ENCODE results near the gene FBXL20. TPM values are rescaled to one million over a fixed set of nuclear protein-coding genes. Genes with fewer than 3 reads are reported as not detected.

The FBXL20 gene
- polyA plus RNA-seq, 1 experiment: 5.7 TPM

DNA sequence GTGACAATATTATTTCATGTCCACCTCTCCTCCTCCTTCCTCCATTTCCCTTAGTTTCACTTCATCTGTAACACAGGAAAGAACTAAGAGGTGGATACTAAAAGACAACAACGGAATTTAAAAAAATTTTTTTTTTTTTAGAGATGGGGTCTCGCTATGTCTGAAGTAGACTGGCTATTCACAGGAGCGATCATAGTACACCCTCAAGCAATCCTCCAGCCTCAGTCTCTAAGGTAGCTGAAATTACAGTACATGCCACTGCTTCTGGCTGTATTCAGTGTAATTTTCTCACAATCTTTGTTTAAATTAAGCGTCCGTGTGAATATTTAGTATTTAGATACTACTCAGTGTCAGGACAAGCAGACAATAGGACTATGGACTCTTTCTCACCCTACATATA is 35.6 kb downstream of the FBXL20 start:
- CTCF ChIA-PET: interaction anchor here (0.9 kb wide), 1 partner anchor 14 kb away, joined by 6 read pairs; no protein-coding TSS in a partner anchor
- no peaks in the 10 kb centered on the region for H3K9me3 ChIP-seq (ENCODE audit: control insufficient read depth, insufficient read depth, low read length)
- no peak for DNase-seq (ENCODE audit: low read depth, low spot score)
- H3K27me3 ChIP-seq (ENCODE audit: control insufficient read depth, insufficient read depth, low read length): no peaks in the 10 kb centered on the region
- TF ChIP-seq, protein P1, sequence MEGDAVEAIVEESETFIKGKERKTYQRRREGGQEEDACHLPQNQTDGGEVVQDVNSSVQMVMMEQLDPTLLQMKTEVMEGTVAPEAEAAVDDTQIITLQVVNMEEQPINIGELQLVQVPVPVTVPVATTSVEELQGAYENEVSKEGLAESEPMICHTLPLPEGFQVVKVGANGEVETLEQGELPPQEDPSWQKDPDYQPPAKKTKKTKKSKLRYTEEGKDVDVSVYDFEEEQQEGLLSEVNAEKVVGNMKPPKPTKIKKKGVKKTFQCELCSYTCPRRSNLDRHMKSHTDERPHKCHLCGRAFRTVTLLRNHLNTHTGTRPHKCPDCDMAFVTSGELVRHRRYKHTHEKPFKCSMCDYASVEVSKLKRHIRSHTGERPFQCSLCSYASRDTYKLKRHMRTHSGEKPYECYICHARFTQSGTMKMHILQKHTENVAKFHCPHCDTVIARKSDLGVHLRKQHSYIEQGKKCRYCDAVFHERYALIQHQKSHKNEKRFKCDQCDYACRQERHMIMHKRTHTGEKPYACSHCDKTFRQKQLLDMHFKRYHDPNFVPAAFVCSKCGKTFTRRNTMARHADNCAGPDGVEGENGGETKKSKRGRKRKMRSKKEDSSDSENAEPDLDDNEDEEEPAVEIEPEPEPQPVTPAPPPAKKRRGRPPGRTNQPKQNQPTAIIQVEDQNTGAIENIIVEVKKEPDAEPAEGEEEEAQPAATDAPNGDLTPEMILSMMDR (IDR thresholded peaks at IDR 0.05; ENCODE audit: low read depth, low read length): no peak
- POLR2A ChIA-PET: interaction anchor here (0.5 to 1.1 kb wide), 2 partner anchors 36 to 93 kb away, joined by 4 to 8 read pairs; partner anchors contain the start of gene FBXL20
- H3K27ac ChIP-seq (ENCODE audit: low read depth, low read length): no peak overlapping the region
- no peak overlapping the region; the same call in 1 of the 2 replicates for H3K4me3 ChIP-seq (ENCODE audit: low read depth, low read length)

DNA sequence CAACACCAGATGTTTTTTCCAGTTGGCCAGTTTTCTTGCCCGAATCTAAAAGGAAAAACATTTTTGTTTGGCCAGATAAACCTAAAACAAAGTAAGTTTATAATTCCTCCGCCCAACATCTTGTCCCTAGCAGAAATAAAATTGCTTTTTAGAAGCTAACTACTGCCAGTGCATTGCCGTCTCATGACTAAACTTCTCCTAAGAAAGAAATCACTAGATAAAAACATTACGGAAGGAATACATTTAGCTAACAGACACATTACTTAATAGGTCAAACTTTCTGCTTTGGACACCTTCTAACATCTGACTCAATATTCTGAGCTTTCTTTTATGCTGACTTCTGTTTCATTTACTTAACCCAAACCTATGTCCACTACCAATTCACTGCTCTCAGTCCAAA is 36.2 kb downstream of the FBXL20 start:
- Histone ChIP-seq H3K27me3 (ENCODE audit: control insufficient read depth, insufficient read depth, low read length) (no peaks in the 10 kb centered on the region), H3K9me3 (ENCODE audit: control insufficient read depth, insufficient read depth, low read length) (no peaks in the 10 kb centered on the region), H3K4me3 (ENCODE audit: low read depth, low read length) (no peak overlapping the region), H3K27ac (ENCODE audit: low read depth, low read length) (no peak overlapping the region)
- ChIA-PET POLR2A (interaction anchor here (0.5 to 1.1 kb wide), 2 partner anchors 37 to 92 kb away, joined by 4 to 8 read pairs; partner anchors contain the start of gene FBXL20), CTCF (interaction anchor here (0.9 kb wide), 1 partner anchor 13 kb away, joined by 6 read pairs; no protein-coding TSS in a partner anchor)
- peak; percentile 33 for DNase-seq (ENCODE audit: low read depth, low spot score)
- TF ChIP-seq, protein P1 (IDR thresholded peaks at IDR 0.05; ENCODE audit: low read depth, low read length): no peak

DNA sequence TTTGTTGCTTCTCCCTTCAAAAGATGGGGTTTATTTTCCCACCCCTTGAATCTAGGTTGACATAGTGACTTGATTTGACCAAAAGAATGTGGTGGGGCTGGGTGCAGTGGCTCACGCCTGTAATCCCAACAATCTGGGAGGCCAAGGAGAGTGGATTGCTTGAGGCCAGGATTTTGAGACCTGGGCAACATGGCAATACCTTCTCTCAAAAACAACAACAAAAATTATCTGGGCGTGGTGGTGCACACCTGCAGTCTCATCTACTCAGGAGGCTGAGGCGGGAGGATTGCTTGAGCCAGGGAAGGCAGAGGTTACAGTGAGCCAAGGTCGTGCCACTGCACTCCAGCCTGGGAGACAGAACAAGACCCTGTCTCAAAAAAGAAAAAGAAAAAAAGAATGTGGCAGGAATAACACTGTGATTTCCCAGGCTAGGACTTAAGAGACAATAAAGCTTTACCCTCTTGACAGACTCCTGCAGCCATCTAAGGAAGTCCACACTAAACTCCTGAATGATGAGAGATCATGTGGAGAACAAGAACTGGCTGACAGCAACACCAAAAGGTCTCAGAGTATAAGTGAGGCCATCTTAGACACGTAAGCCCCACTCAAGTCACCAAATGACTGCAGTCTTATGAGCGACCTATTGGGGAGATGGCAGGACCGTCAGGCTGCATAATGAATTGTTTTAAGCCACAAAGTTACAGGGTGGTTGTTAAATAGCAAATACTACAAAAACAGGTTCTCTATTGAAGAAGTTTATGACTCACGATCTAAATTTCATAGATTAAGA is 37.0 kb downstream of the FBXL20 start:
- TF ChIP-seq, protein P1 (IDR thresholded peaks at IDR 0.05; ENCODE audit: low read depth, low read length): no peak
- H3K4me3 ChIP-seq (ENCODE audit: low read depth, low read length): no peak overlapping the region
- no peak overlapping the region for H3K27ac ChIP-seq (ENCODE audit: low read depth, low read length)
- no peak for DNase-seq (ENCODE audit: low read depth, low spot score)
- no peaks in the 10 kb centered on the region for H3K27me3 ChIP-seq (ENCODE audit: control insufficient read depth, insufficient read depth, low read length)
- CTCF ChIA-PET: interaction anchor here (0.6 kb wide), 1 partner anchor 93 kb away, joined by 3 read pairs; no protein-coding TSS in a partner anchor
- no peaks in the 10 kb centered on the region for H3K9me3 ChIP-seq (ENCODE audit: control insufficient read depth, insufficient read depth, low read length)
- POLR2A ChIA-PET: interaction anchor here (1.1 kb wide), 1 partner anchor 38 kb away, joined by 8 read pairs; the partner anchor contains the start of gene FBXL20

DNA sequence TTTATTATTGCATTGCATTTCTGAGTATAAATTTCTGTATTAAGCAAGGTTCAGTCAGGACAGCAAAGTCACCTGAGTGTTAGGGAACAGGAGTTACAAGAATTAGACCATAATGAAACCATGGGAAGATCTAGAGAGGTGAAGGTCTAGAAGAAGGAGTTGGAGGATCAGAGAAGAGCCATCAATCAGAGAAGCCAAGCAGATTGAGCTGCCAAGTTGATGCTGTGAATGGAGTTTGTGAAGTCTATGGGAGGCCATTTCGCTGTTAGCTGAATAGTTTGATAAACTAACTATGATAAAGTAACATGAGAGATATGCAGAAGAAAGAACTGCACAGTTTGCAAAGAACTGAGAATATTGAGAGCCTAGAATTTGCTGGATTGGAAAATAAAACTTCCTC is 40.4 kb downstream of the FBXL20 start:
- POLR2A ChIA-PET: no interaction called here
- TF ChIP-seq, protein P1 (IDR thresholded peaks at IDR 0.05; ENCODE audit: low read depth, low read length): no peak

DNA sequence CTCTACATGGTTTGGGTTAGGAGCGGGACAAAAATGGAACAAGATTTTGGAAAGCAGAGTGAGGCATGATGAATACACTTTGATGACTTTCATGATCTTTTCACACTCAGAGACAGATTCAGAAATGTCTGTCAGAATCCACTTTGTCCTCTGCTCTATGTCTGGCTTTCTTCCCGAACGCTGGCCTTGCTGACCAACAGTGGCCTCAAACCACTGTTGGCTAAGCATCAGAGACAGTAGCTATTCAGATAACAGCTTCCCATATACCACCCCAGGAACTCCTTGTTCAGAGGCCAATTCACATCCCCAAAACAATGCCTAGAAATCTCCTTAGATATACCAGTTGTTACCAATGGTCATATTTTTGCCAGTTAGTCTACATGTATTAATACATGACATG is 40.9 kb downstream of the FBXL20 start:
- Histone ChIP-seq H3K9me3 (ENCODE audit: control insufficient read depth, insufficient read depth, low read length) (no peaks in the 10 kb centered on the region), H3K27me3 (ENCODE audit: control insufficient read depth, insufficient read depth, low read length) (no peaks in the 10 kb centered on the region), H3K27ac (ENCODE audit: low read depth, low read length) (no peak overlapping the region), H3K4me3 (ENCODE audit: low read depth, low read length) (no peak overlapping the region)
- CTCF ChIA-PET: no interaction called here
- DNase-seq (ENCODE audit: low read depth, low spot score): no peak
- POLR2A ChIA-PET: no interaction called here
- TF ChIP-seq, protein P1 (IDR thresholded peaks at IDR 0.05; ENCODE audit: low read depth, low read length): no peak

More for the DNA sequence above, 40.4 kb downstream of the FBXL20 start:
- Histone ChIP-seq H3K27ac (ENCODE audit: low read depth, low read length) (no peak overlapping the region), H3K4me3 (ENCODE audit: low read depth, low read length) (no peak overlapping the region), H3K9me3 (ENCODE audit: control insufficient read depth, insufficient read depth, low read length) (no peaks in the 10 kb centered on the region), H3K27me3 (ENCODE audit: control insufficient read depth, insufficient read depth, low read length) (no peaks in the 10 kb centered on the region)
- CTCF ChIA-PET: no interaction called here
- no peak for DNase-seq (ENCODE audit: low read depth, low spot score)

Measured in AG04450 (cell line).